Neuronal stem cell (in vitro differentiated cells): ENCODE results near the gene TBC1D22A.

Source experiments
- DNase-seq: peaks from one replicate; pipeline ENCODE4 v3.0.0-alpha.2; 2013; ENCODE audit warnings: low spot score
- H2AFZ ChIP-seq: one replicate; pipeline ENCODE4 v1.6.1; 2013; ENCODE audit warnings: mild to moderate bottlenecking, low read length, inconsistent platforms
- H2AK5ac ChIP-seq: 2 replicates; pipeline ENCODE4 v1.6.1; 2013; ENCODE audit warnings: low read depth, mild to moderate bottlenecking, inconsistent platforms, low read length, moderate library complexity, mixed read lengths
- H2BK120ac ChIP-seq: 2 replicates; pipeline ENCODE4 v1.6.1; 2013; ENCODE audit warnings: low read depth, mild to moderate bottlenecking, inconsistent platforms, low read length, moderate library complexity, mixed read lengths
- H2BK12ac ChIP-seq: one replicate; pipeline ENCODE4 v1.6.1; 2013; ENCODE audit warnings: low read length, inconsistent platforms
- H2BK15ac ChIP-seq: 2 replicates; pipeline ENCODE4 v1.6.1; 2013; ENCODE audit warnings: mild to moderate bottlenecking, low read length, inconsistent platforms, mixed read lengths
- H2BK5ac ChIP-seq: one replicate; pipeline ENCODE4 v1.6.1; 2013; ENCODE audit warnings: inconsistent platforms, mild to moderate bottlenecking, low read length, moderate library complexity
- H3K14ac ChIP-seq: one replicate; pipeline ENCODE4 v1.6.1; 2013; ENCODE audit warnings: low read length, inconsistent platforms
- H3K18ac ChIP-seq: 2 replicates; pipeline ENCODE4 v1.6.1; 2013; ENCODE audit warnings: low read length, inconsistent platforms
- H3K23ac ChIP-seq: 2 replicates; pipeline ENCODE4 v1.6.1; 2013; ENCODE audit warnings: low read depth, mild to moderate bottlenecking, mixed read lengths, low read length, inconsistent platforms; ENCODE audit not compliant: poor library complexity
- H3K27ac ChIP-seq: replicated peaks from 3 replicates; pipeline ENCODE4 v1.5.1; 2013; ENCODE audit warnings: low read length, inconsistent platforms
- H3K27me3 ChIP-seq, 3 experiments: 2 replicates each; pipeline ENCODE4 v1.6.1; 2013; ENCODE audit warnings: low read length in 3 of 3, mild to moderate bottlenecking in 2 of 3, inconsistent platforms in 1 of 3, low read depth in 1 of 3, mixed read lengths in 1 of 3, moderate library complexity in 1 of 3; ENCODE audit not compliant: control insufficient read depth in 3 of 3, insufficient read depth in 3 of 3
- H3K36me3 ChIP-seq, 2 donors: replicated peaks in 1 of 2; 2 replicates each; pipeline ENCODE4 v1.6.1; 2013; ENCODE audit warnings: low read length in 2 of 2; ENCODE audit not compliant: control insufficient read depth in 2 of 2, insufficient read depth in 2 of 2
- H3K4ac ChIP-seq: 2 replicates; pipeline ENCODE4 v1.6.1; 2013; ENCODE audit warnings: inconsistent platforms, mild to moderate bottlenecking, low read length, moderate library complexity
- H3K4me1 ChIP-seq, 2 donors: 1 replicate in 1 of 2; 2 replicates in 1 of 2; pipeline ENCODE4 v1.6.1; 2013; ENCODE audit warnings: low read length in 2 of 2, low read depth in 1 of 2; ENCODE audit not compliant: control insufficient read depth in 2 of 2, insufficient read depth in 1 of 2
- H3K4me2 ChIP-seq: one replicate; pipeline ENCODE4 v1.6.1; 2013; ENCODE audit warnings: mild to moderate bottlenecking, low read length, inconsistent platforms; ENCODE audit not compliant: insufficient read depth, poor library complexity, severe bottlenecking
- H3K4me3 ChIP-seq, 2 donors: 2 replicates each; pipeline ENCODE4 v1.5.1; 2013; ENCODE audit warnings: low read length in 2 of 2, mild to moderate bottlenecking in 2 of 2, inconsistent platforms in 1 of 2, moderate library complexity in 1 of 2
- H3K79me1 ChIP-seq: one replicate; pipeline ENCODE4 v1.6.1; 2013; ENCODE audit warnings: low read depth, mild to moderate bottlenecking, inconsistent platforms, low read length, moderate library complexity
- H3K9ac ChIP-seq: one replicate; pipeline ENCODE4 v1.6.1; 2013; ENCODE audit warnings: mild to moderate bottlenecking, low read depth, low read length, inconsistent platforms; ENCODE audit not compliant: poor library complexity
- H3K9me3 ChIP-seq, 2 donors: replicated peaks in 1 of 2; 2 replicates each; pipeline versions ENCODE3 to v1.6.1; 2013; ENCODE audit warnings: low read length in 2 of 2, mild to moderate bottlenecking in 2 of 2, inconsistent platforms in 1 of 2, low read depth in 1 of 2, mixed read lengths in 1 of 2, moderate library complexity in 1 of 2; ENCODE audit not compliant: control insufficient read depth in 2 of 2, insufficient read depth in 1 of 2
- H4K8ac ChIP-seq: one replicate; pipeline ENCODE4 v1.6.1; 2013; ENCODE audit warnings: low read depth, mild to moderate bottlenecking, inconsistent platforms, low read length, moderate library complexity
- H4K91ac ChIP-seq: one replicate; pipeline ENCODE4 v1.6.1; 2013; ENCODE audit warnings: low read length, low read depth, mild to moderate bottlenecking, inconsistent platforms; ENCODE audit not compliant: poor library complexity
- WGBS, 2 donors: extraction: QIAGEN DNeasy Blood & Tissue Kit; methylation state at CpG; one replicate each; pipeline ENCODE4 v1.1.7; 2013; ENCODE audit warnings: missing lambda C conversion rate in 2 of 2, mixed read lengths in 1 of 2; ENCODE audit not compliant: insufficient read length in 2 of 2, insufficient replicate concordance in 1 of 2; ENCODE audit errors: extremely low coverage in 2 of 2; 5-methylcytosine and 5-hydroxymethylcytosine counted together

Gene TBC1D22A

GRCh38 chr22:47157486-47158270 is 395.2 kb downstream of the TBC1D22A start:
- Histone ChIP-seq H3K18ac (peak overlapping the region; percentile 69), H3K27ac (no peak overlapping the region), H3K27me3 (peaks cover 0 to 6% (median 0%) of the 10 kb centered on the region in 3 experiments), H3K14ac (no peak overlapping the region), H3K4me2 (no peak overlapping the region), H3K36me3 (peaks cover 0 to 6% of the 10 kb centered on the region in 2 donors), H2BK15ac (peak overlapping the region; percentile 77), H2BK12ac (no peak overlapping the region), H3K4ac (peak overlapping the region; percentile 2), H2AK5ac (peak overlapping the region; percentile 42), H2AFZ (no peak overlapping the region), H3K23ac (no peak overlapping the region), H3K4me1 (peaks cover 0 to 10% of the 10 kb centered on the region in 2 donors), H2BK120ac (no peak overlapping the region), H2BK5ac (no peak overlapping the region), H3K4me3 (peak overlapping the region in 1 of 2 donors; percentile 49), H3K79me1 (peaks cover 7% of the 10 kb centered on the region), H3K9me3 (peaks cover 0 to 6% of the 10 kb centered on the region in 2 donors), H4K91ac (no peak overlapping the region), H3K9ac (no peak overlapping the region), H4K8ac (no peak overlapping the region)
- no CpG with 5 or more reads among the region's 37 CpGs for WGBS, 2 donors
- no peak for DNase-seq

- Histone ChIP-seq H4K91ac (no peak overlapping the region), H3K79me1 (peaks cover 7% of the 10 kb centered on the region), H3K9ac (peak overlapping the region; percentile 2), H2AFZ (no peak overlapping the region), H3K14ac (no peak overlapping the region), H3K36me3 (peaks cover 0 to 6% of the 10 kb centered on the region in 2 donors), H3K27me3 (peaks cover 0 to 6% (median 0%) of the 10 kb centered on the region in 3 experiments), H2BK15ac (no peak overlapping the region), H3K4ac (peak overlapping the region; percentile 79), H3K4me1 (peaks cover 0 to 10% of the 10 kb centered on the region in 2 donors), H3K9me3 (peaks cover 0 to 6% of the 10 kb centered on the region in 2 donors), H2BK5ac (no peak overlapping the region), H3K18ac (peak overlapping the region; percentile 49), H2AK5ac (peak overlapping the region; percentile 6), H2BK120ac (no peak overlapping the region), H3K4me3 (no peak overlapping the region), H3K27ac (no peak overlapping the region), H3K23ac (no peak overlapping the region), H4K8ac (no peak overlapping the region), H3K4me2 (no peak overlapping the region), H2BK12ac (no peak overlapping the region)
- no CpG with 5 or more reads among the region's 11 CpGs for WGBS, 2 donors
- DNase-seq, result no peak
Observed at GRCh38 chr22:47158457-47158856, 396.0 kb downstream of the TBC1D22A start.

DNA sequence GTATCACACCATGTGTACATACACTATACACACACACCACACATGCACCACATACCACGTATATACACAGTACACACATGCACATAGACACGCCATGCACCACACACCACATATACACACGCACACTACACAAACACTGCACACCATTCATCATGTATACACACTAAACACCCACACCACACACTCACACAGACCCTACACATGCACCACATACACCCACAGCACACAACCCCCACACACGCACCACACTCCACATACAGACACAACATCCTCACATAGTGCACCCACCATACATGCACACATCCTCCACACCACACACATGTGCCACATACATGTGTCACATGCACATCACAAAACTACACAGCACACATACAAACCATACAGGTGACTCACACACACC is 397.1 kb downstream of the TBC1D22A start:
- Histone ChIP-seq H3K27ac (no peak overlapping the region), H2BK120ac (no peak overlapping the region), H3K14ac (peak overlapping the region; percentile 22), H3K23ac (peak overlapping the region; percentile 75), H3K18ac (peak overlapping the region; percentile 7), H3K4ac (no peak overlapping the region), H3K4me1 (peaks cover 9 to 14% of the 10 kb centered on the region in 2 donors), H2BK15ac (no peak overlapping the region), H2AK5ac (peak overlapping the region; percentile 27), H2AFZ (no peak overlapping the region), H3K4me3 (peak overlapping the region in 1 of 2 donors; percentile 62), H2BK12ac (no peak overlapping the region), H4K91ac (peak overlapping the region; percentile 6), H3K27me3 (peaks cover 0 to 6% (median 0%) of the 10 kb centered on the region in 3 experiments), H4K8ac (peak overlapping the region; percentile 23), H3K9ac (peak overlapping the region; percentile 56), H3K36me3 (peaks cover 0 to 6% of the 10 kb centered on the region in 2 donors), H3K4me2 (no peak overlapping the region), H2BK5ac (no peak overlapping the region), H3K9me3 (peaks cover 0 to 6% of the 10 kb centered on the region in 2 donors), H3K79me1 (peaks cover 7% of the 10 kb centered on the region)
- no peak for DNase-seq
- 100% methylated on average over 3 of the region's 4 CpGs; no CpG with 5 or more reads in 1 of the 2 donors for WGBS, 2 donors

GRCh38 chr22:47160141-47160541 is 397.7 kb downstream of the TBC1D22A start:
- no peak overlapping the region for H3K4ac ChIP-seq
- DNase-seq, result no peak
- H3K23ac ChIP-seq, result peak overlapping the region; percentile 21
- peak overlapping the region; percentile 56 for H3K9ac ChIP-seq
- no peak overlapping the region for H2BK5ac ChIP-seq
- no CpG with 5 or more reads among the region's 18 CpGs for WGBS, 2 donors
- H3K4me1 ChIP-seq, result peaks cover 12 to 19% of the 10 kb centered on the region in 2 donors
- peaks cover 0 to 6% (median 0%) of the 10 kb centered on the region in 3 experiments for H3K27me3 ChIP-seq
- peaks cover 0 to 6% of the 10 kb centered on the region in 2 donors for H3K36me3 ChIP-seq
- H3K18ac ChIP-seq, result peak overlapping the region; percentile 15
- no peak overlapping the region for H3K4me2 ChIP-seq
- peaks cover 7% of the 10 kb centered on the region for H3K79me1 ChIP-seq
- H3K14ac ChIP-seq, result peak overlapping the region; percentile 22
- H2BK120ac ChIP-seq, result no peak overlapping the region
- no peak overlapping the region for H3K4me3 ChIP-seq
- no peak overlapping the region for H4K8ac ChIP-seq
- peaks cover 0 to 6% of the 10 kb centered on the region in 2 donors for H3K9me3 ChIP-seq
- no peak overlapping the region for H2BK15ac ChIP-seq
- no peak overlapping the region for H2BK12ac ChIP-seq
- no peak overlapping the region for H4K91ac ChIP-seq
- no peak overlapping the region for H2AFZ ChIP-seq
- H2AK5ac ChIP-seq, result no peak overlapping the region
- H3K27ac ChIP-seq, result no peak overlapping the region
